Measurements from ENCODE around the gene PXDN.
"Not testable (repeated sequence)": the region's sequence is repeated elsewhere in the genome, so short reads cannot be mapped to it uniquely, and the experiment has no call there.

The PXDN gene

GRCh38 chr2:1681017-1681318, 63.3 kb downstream of the PXDN start:
- DNase-seq (ENCODE audit: low read depth), result no peak

GRCh38 chr2:1680222-1681016, 63.9 kb downstream of the PXDN start:
- no peak for DNase-seq (ENCODE audit: low read depth)

- not testable (repeated sequence) for DNase-seq (ENCODE audit: low read depth)
Observed at GRCh38 chr2:1679488-1680039, 64.8 kb downstream of the PXDN start.

- DNase-seq (ENCODE audit: low read depth), result not testable (repeated sequence)
Observed at GRCh38 chr2:1679065-1679464, 65.2 kb downstream of the PXDN start.

DNA sequence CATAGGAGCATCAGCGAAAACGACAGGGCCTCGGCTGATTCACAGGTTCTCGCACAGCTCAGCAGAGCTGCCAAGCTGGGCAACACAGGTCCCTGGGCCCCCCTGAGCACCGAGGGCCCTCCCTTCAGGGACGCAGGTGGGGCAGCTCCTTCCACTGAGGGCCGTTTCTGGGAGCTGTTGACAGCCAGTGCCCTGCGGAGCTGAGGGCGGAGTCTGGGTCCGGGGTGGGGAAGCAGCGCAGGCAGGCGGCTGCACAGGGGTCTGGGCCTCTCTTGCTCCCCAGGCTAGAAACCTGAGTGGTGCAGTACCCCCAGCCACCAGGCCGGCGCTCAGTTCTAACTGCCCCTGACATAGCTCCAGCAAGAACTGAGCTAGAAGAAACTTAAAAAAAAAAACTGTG, 65.7 kb downstream of the PXDN start:
- no peak for DNase-seq (ENCODE audit: low read depth)

DNA sequence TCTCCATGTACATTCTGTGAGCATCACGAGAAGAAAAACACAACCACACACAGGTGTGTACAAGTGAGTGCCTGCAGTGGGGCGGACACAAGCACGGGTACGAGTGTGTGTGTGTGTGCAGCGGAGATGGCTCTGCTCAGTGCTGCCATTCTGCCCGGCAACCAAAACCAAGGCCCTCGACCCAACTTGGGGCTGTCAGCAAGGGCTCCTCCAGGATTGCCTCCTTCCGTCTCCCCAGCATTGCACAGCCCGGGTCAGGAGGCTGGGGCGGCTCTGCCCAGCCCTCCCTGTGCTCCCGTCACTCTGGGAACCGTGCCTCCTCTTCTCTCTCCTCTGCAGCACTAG, 66.5 kb downstream of the PXDN start:
- no peak for DNase-seq (ENCODE audit: low read depth)

GRCh38 chr2:1676913-1677820, 67.1 kb downstream of the PXDN start:
- no peak for DNase-seq (ENCODE audit: low read depth)

DNA sequence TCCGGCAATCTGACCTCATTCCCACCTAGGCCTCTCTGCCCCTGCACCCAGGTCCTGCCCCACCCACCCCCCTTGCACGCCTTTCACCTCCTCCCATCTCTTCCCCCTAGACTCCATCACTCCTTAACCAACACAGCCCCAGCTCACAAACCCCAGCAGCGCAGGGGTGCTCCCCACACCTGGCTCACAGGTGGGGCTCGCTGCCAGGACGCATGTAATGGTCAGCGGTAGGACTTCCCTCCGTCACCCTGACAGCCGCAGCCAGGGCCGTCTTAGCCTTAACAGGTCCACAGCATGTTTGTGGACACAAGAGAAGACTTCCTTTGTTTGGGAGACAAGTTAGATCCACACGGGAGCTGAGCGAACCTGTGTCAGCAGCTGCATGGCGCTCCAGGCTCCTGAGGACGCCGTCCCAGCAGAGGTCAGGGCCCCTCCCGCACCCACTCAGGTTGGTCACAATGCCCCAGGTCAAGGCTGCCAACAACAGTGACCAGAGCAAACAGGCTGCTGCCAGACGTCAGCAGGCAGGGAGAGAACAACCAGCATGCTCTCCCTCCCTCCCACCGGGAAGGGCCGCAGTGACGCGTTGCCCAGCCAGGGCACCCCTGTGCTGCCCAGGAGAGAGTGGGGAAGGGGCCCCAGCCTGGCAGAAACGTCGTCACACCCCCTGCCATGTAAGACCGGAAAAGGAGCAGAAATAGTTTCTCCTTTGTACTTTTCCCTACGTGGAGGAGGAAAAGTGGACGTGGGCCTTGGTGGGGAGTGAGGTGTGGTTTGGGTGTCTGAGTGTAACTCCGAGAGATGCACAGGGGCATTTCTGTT, 68.0 kb downstream of the PXDN start:
- DNase-seq (ENCODE audit: low read depth), result no peak

GRCh38 chr2:1675633-1676032, 68.7 kb downstream of the PXDN start:
- no peak for DNase-seq (ENCODE audit: low read depth)

DNA sequence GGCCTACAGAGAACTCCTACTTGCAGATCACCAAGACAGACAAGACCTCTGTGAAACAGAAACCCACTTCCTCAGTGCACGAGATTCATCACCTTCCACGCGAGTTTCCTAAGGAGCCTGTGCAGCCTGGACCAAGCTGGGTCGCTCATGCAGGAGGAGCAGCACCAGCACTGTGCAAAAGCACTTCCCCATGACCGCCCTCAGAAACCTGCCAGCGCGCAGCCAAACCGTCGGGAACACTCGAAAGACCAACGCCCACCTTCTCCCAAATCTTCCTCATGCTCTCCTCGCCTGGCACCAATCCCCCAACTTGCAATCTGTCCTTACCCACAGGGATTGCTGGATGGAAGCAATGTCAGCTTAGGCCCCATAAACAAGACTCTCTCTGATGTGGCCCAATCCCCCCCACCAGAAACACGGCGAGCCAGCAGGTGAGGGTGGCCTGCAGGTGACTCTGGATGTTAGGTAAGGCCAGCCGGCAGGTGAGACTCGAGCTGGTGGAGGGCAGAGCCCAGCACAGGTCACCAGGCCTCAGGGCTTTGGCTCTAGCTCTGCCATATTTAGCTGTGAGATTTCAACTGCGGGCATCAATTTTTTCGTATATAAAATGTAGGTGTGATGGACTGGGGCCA, 69.4 kb downstream of the PXDN start:
- no peak for DNase-seq (ENCODE audit: low read depth)

- no peak for DNase-seq (ENCODE audit: low read depth)
Observed at GRCh38 chr2:1674276-1674675, 70.0 kb downstream of the PXDN start.

DNA sequence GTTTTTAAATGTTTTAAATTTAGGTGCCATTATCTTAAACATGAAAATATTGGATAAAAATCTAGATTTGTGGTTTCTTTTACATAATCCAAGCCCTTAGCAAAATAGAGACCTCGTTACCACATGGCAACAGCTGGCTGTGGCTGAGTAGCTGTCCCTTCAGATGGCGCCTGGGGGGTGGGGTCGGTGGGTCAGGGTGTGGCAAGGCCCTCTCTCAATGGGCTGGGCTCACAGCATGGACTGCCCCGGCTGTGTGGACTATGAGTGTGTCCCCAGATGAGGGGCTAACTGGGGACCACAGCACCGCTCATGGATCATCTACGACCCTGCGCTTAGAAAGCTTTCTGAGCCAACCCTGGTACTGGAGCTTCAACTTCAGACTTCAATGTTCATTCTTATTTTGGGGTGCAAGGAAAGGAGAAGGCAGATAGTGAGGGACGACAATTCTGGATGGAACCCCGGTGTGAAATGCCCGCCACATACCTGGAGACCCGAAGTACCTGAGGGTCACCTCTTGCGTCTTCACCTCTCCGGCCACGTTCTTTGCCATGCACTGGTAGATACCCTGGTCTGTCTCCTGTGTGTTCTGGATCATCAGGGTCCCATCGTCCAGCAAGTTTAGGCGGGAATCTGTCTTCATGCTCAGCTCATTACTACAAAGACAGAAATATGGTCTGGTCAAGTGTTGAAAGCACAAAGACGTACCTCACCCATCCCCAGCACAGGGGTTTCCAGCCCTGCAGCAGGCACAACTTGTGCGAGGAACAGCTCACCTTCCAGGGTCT, 71.0 kb downstream of the PXDN start:
- no peak for DNase-seq (ENCODE audit: low read depth)

GRCh38 chr2:1672738-1673137, 71.6 kb downstream of the PXDN start:
- DNase-seq (ENCODE audit: low read depth), result no peak

DNA sequence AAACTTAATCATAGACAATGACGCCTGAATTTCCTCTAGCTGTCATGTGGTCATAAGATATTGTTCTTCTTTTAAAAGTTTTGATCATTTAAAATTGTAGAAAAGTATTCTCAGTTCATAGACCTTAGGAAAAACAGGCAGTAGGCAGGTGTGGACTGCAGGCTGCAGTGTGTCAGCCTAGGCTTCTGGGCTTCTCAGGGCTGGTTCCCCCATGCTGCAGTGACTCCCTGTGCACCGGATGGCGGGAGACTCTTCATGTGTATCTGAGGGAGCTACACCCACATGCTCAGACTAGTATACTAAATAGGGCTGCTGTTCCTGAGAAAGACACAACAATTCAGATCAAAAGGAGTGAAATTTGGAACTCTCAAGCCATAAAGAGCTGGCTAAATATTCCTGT, 72.4 kb downstream of the PXDN start:
- no peak for DNase-seq (ENCODE audit: low read depth)

- DNase-seq (ENCODE audit: low read depth), result no peak
Observed at GRCh38 chr2:1670636-1671035, 73.7 kb downstream of the PXDN start.

- no peak for DNase-seq (ENCODE audit: low read depth)
Observed at GRCh38 chr2:1665761-1666505, 78.4 kb downstream of the PXDN start.

- DNase-seq (ENCODE audit: low read depth), result no peak
Observed at GRCh38 chr2:1664698-1665097, 79.6 kb downstream of the PXDN start.

DNA sequence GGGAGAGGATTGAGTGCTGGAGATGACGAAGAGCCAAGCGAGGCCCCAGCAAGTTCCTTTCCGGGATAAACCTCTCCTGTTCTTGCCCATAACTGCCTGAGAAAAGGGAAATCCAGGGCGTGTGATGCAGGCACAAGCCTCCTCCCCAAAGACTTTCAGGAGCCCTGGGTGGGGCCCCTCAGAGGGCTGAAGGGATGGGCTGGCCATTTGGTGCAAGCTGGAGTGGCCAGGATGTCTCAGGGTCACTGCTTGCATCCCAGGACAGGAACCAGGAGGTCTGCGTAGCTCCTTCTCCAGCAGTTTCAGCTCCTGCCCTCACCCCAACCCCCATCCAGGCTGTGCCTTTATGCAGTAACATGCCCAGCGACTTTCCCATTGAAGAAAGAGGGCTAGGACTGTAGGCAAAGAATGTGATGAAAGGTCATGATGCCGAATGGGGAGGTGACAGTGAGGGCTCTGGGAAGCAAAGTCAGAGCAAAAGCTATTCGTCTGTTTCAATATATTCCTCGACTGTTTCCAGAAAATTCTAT, 80.2 kb downstream of the PXDN start:
- no peak for DNase-seq (ENCODE audit: low read depth)

DNA sequence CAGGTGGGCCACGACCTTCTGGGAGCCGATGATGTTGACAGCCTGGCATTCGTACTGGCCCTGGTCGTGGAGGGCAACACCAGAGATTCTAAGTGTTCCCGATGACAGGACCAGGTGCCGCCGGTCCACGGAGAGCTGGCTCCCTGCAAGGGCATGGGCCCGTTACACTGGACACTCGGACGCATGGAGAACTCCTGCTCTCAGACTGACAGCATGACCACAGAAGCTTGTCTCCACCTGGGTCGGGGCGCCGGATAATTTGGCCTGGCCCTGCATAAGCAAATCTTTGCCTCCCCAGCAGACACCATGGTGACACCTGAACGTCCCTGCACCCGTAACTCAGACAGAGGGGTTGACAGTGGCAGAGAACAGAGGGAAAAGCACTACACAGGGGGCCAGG, 80.7 kb downstream of the PXDN start:
- DNase-seq (ENCODE audit: low read depth), result no peak

DNA sequence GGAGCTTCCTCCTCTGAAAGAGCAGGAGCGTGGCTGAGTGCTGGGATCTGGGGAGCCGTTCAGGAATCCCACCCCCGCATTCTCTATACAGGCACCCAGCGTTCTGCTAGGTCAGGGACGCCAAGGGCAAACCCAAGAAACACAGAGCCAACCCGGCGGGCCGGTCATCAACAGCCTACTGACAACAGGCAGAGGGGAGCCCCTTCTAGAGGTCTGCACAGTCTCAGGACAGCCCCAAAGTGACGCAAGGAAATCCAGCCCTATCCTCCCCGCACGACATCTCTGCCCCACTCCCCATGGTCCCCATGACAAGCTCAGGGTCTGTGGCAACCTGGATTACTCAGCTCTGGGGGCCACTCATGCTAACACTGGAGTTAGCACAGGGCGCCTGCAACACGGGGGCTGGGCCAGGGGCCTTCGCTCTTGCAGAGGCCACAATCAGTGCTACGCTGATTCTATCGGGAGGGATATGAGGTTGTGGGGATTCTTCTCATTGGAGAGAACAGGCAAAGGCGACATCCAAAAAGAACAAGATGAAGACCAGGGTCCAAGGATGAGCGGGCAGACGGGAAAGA, 81.6 kb downstream of the PXDN start:
- no peak for DNase-seq (ENCODE audit: low read depth)

Measured in stimulated activated CD8-positive, alpha-beta memory T cell treated with anti-CD3 and anti-CD28 coated beads, Interleukin-12 subunit alpha, Interleukin-12 subunit beta, amount 100 ng/mL, for 1 hour (primary cell).